A673 (cell line): ENCODE data around the gene HOXD9. TPM values are rescaled to one million over a fixed set of nuclear protein-coding genes. Genes with fewer than 3 reads are reported as not detected.

Source experiments
- BruUV-seq: library from RNA; stranded (reverse); fragments of 400-500 nt; replicated peaks from 2 replicates; lab custom pipeline; 2021; lab: Mats Ljungman, UMichigan
- CTCF ChIA-PET: fragments of 300-600 bp; sonication (Branson Sonifier 250); formaldehyde crosslinking; loops from one replicate; lab custom pipeline; 2022; ENCODE audit warnings: antibody characterized with exemption; lab: Charles Lee
- POLR2A ChIA-PET: fragments of 300-600 bp; sonication (Branson Sonifier 250); formaldehyde crosslinking; loops from one replicate; lab custom pipeline; 2022; ENCODE audit warnings: antibody characterized with exemption; ENCODE audit not compliant: low non-redundant PET; lab: Charles Lee
- DNase-seq: peaks from one replicate; pipeline ENCODE4 v3.0.0-alpha.2; 2015; ENCODE audit warnings: low spot score
- H3K27ac ChIP-seq: fragments of 200-600 bp; sonication (generic); 2 replicates; pipeline ENCODE4 v1.5.1; 2016; ENCODE audit warnings: mixed run types, low read depth, mild to moderate bottlenecking, mixed read lengths, antibody characterized with exemption, low read length; ENCODE audit not compliant: poor library complexity, severe bottlenecking
- H3K27me3 ChIP-seq: fragments of 200-600 bp; sonication (generic); replicated peaks from 2 replicates; pipeline ENCODE4 v1.6.1; 2017; ENCODE audit warnings: mixed run types, low read depth, mild to moderate bottlenecking, mixed read lengths, antibody characterized with exemption, low read length; ENCODE audit not compliant: insufficient read depth, poor library complexity
- H3K36me3 ChIP-seq: fragments of 200-600 bp; sonication (generic); 2 replicates; pipeline ENCODE4 v1.6.1; 2016; ENCODE audit warnings: mixed run types, mild to moderate bottlenecking, mixed read lengths, antibody characterized with exemption, low read length; ENCODE audit not compliant: insufficient read depth, poor library complexity, severe bottlenecking
- H3K4me1 ChIP-seq: fragments of 200-600 bp; sonication (generic); 2 replicates; pipeline ENCODE4 v1.6.1; 2017; ENCODE audit warnings: mixed run types, mild to moderate bottlenecking, mixed read lengths, antibody characterized with exemption, low read length; ENCODE audit not compliant: insufficient read depth, poor library complexity, severe bottlenecking
- H3K4me3 ChIP-seq: fragments of 200-600 bp; sonication (generic); 2 replicates; pipeline ENCODE4 v1.5.1; 2016; ENCODE audit warnings: low read depth, mixed run types, mild to moderate bottlenecking, mixed read lengths, low read length; ENCODE audit not compliant: poor library complexity, severe bottlenecking
- H3K9me3 ChIP-seq: fragments of 200-600 bp; sonication (generic); 2 replicates; pipeline ENCODE4 v1.6.1; 2016; ENCODE audit warnings: mixed run types, low read depth, mild to moderate bottlenecking, mixed read lengths, antibody characterized with exemption, low read length; ENCODE audit not compliant: poor library complexity, severe bottlenecking
- CTCF ChIP-seq: fragments of 300-800, 200-600 bp; sonication (generic); conservative IDR thresholded peaks from 2 replicates; pipeline ENCODE4 v1.5.1; 2017; ENCODE audit warnings: low read depth, mild to moderate bottlenecking, antibody characterized with exemption, low read length, moderate library complexity, mixed read lengths
- EZH2 ChIP-seq: fragments of 200-600 bp; sonication (generic); IDR thresholded peaks from 2 replicates; pipeline ENCODE4 v1.6.1; 2017; ENCODE audit warnings: borderline replicate concordance, low read depth, mild to moderate bottlenecking, mixed read lengths, antibody characterized with exemption, low read length; ENCODE audit not compliant: poor library complexity, severe bottlenecking
- intact Hi-C: fragments of 100-400 bp; cut with micrococcal nuclease; formaldehyde crosslinking; loops from one replicate; pipeline ENCODE4 v1.10.0; 2022; ENCODE audit not compliant: unreplicated experiment
- total RNA-seq: library from RNA; stranded (reverse); gene quantifications from 2 replicates; pipeline ENCODE4 v1.2.3, GENCODE V29; 2021

Gene HOXD9
- total RNA-seq, 1 experiment from 2014 or later = 63.0 TPM

- CTCF ChIA-PET = no interaction called here
- BruUV-seq = no TSS peak
- Histone ChIP-seq H3K4me3 (no peak overlapping the region), H3K36me3 (peaks cover 54% of the 10 kb centered on the region), H3K9me3 (no peaks in the 10 kb centered on the region), H3K4me1 (peaks cover 28% of the 10 kb centered on the region), H3K27ac (no peak overlapping the region), H3K27me3 (no peaks in the 10 kb centered on the region)
- TF ChIP-seq CTCF (no peak), EZH2 (no peak)
- DNase-seq = no peak
- POLR2A ChIA-PET = no interaction called here
- intact Hi-C loops = loop anchor here (5.0 kb wide), 1 partner anchor 301 kb away; no protein-coding TSS in a partner anchor
Observed at GRCh38 chr2:176156301-176156806, 33.8 kb downstream of the HOXD9 start.

DNA sequence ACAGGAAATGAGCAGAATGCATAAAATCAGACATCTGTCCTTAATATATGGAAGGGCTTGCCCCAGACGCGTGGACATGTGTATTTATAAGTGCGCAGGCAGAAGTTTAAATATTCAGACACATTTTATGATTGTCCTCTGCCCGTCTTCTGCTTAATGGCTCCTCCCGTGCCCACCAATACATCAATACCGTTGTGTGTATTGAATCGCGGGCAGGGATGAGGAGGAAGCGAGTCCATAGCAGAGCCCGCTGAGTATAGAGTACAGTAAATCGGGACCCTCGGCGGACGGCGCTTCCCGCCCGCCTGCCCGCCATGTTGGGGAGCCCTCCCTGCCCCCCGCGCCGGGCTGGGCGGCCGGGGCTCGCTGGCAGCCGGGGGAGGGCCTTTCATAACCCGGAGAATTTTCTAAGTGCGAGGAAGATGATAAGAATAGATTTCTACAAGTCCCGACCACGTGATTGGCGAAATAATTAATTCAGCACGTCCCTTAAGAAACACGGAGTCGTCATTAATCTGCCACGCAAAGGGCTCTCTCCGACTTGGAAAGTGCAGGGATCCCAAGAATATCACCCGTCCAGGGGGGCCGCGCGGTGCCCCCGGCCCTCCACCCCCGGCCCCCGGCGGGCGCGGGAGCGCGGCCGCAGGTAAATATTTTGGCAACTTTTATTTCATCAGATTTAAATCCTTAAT lies 34.4 kb downstream of the HOXD9 start, which contains the start of gene HOXD3:
Gene HOXD3, plus strand, starts transcription at position 501 of the 692 bp plus-strand sequence. CDS start 11,808 bp downstream, outside the sequence.
- Histone ChIP-seq H3K36me3 (peaks cover 48% of the 10 kb centered on the region), H3K4me3 (peak within 1 kb of the TSS; percentile 48), H3K9me3 (no peaks in the 10 kb centered on the region), H3K27ac (peak within 1 kb of the TSS; percentile 85), H3K4me1 (peaks cover 28% of the 10 kb centered on the region), H3K27me3 (no peaks in the 10 kb centered on the region)
- CTCF ChIA-PET = no interaction called here
- TF ChIP-seq CTCF (no peak), EZH2 (no peak)
- DNase-seq = no peak
- POLR2A ChIA-PET = no interaction called here
- intact Hi-C loops = loop anchor here (5.0 kb wide), 1 partner anchor 300 kb away; no protein-coding TSS in a partner anchor
- BruUV-seq = no TSS peak

- Histone ChIP-seq H3K9me3 (no peaks in the 10 kb centered on the region), H3K4me1 (peaks cover 28% of the 10 kb centered on the region), H3K36me3 (peaks cover 43% of the 10 kb centered on the region), H3K27me3 (no peaks in the 10 kb centered on the region), H3K27ac (peak overlapping the region; percentile 85), H3K4me3 (peak overlapping the region; percentile 48)
- TF ChIP-seq CTCF = no peak
- TF ChIP-seq EZH2 = no peak
- ChIA-PET CTCF (no interaction called here), POLR2A (no interaction called here)
- DNase-seq = peak; percentile 61
- no TSS peak for BruUV-seq
- intact Hi-C loops = loop anchor here (5.0 kb wide), 1 partner anchor 300 kb away; no protein-coding TSS in a partner anchor
Observed at GRCh38 chr2:176157499-176158185, 35.1 kb downstream of the HOXD9 start.
